MCF 10A (cell line): ENCODE data around the gene TTLL9. TPM values are rescaled to one million over a fixed set of nuclear protein-coding genes. Genes with fewer than 3 reads are reported as not detected.

Experiments
- BruUV-seq: library from RNA; stranded (reverse); fragments of 400-500 nt; replicated peaks from 2 replicates; lab custom pipeline; 2021; lab: Mats Ljungman, UMichigan
- CTCF ChIA-PET: fragments of 300-600 bp; sonication (Branson Sonifier 250); formaldehyde crosslinking; extraction: SDS; loops from one replicate; lab custom pipeline; 2021; ENCODE audit warnings: antibody characterized with exemption, inconsistent platforms; lab: Yijun Ruan, JAX
- POLR2A ChIA-PET: fragments of 300-600, 350-650 bp; sonication (Branson Sonifier 250); formaldehyde crosslinking; extraction: SDS; loops from one replicate; lab custom pipeline; 2020; ENCODE audit warnings: antibody characterized with exemption, inconsistent platforms; lab: Yijun Ruan, JAX
- DNase-seq: peaks from one replicate; pipeline ENCODE4 v3.0.0-alpha.2; 2018; ENCODE audit not compliant: unreplicated experiment
- H3K27ac Mint-ChIP-seq: one replicate; pipeline ENCODE4 v1.8.0; 2022; ENCODE audit warnings: mild to moderate bottlenecking, low read depth, mixed read lengths; ENCODE audit not compliant: unreplicated experiment
- H3K27me3 Mint-ChIP-seq: one replicate; pipeline ENCODE4 v1.8.0; 2022; ENCODE audit warnings: mixed read lengths; ENCODE audit not compliant: insufficient read depth, unreplicated experiment
- H3K36me3 Mint-ChIP-seq: one replicate; pipeline ENCODE4 v1.8.0; 2022; ENCODE audit warnings: mild to moderate bottlenecking, moderate library complexity, mixed read lengths; ENCODE audit not compliant: insufficient read depth, unreplicated experiment
- H3K4me1 Mint-ChIP-seq: one replicate; pipeline ENCODE4 v1.8.0; 2022; ENCODE audit warnings: mixed read lengths; ENCODE audit not compliant: insufficient read depth, unreplicated experiment
- H3K4me3 Mint-ChIP-seq: one replicate; pipeline ENCODE4 v1.8.0; 2022; ENCODE audit warnings: mild to moderate bottlenecking, moderate library complexity, mixed read lengths; ENCODE audit not compliant: unreplicated experiment
- H3K9me3 Mint-ChIP-seq: one replicate; pipeline ENCODE4 v1.8.0; 2022; ENCODE audit warnings: mixed read lengths; ENCODE audit not compliant: unreplicated experiment
- CTCF ChIP-seq: fragments of 200-600 bp; IDR thresholded peaks from one replicate; pipeline ENCODE4 v1.8.0; 2022; ENCODE audit warnings: antibody characterized with exemption, mild to moderate bottlenecking; ENCODE audit not compliant: unreplicated experiment
- intact Hi-C: fragments of 100-400 bp; cut with micrococcal nuclease; formaldehyde crosslinking; loops from 2 replicates; pipeline ENCODE4 v1.14.1; 2022
- total RNA-seq: library from RNA; stranded (reverse); gene quantifications from 2 replicates; pipeline ENCODE4 v1.2.3, GENCODE V29; 2022

The TTLL9 gene
- total RNA-seq, 1 experiment from 2014 or later: 0.19 TPM

- no TSS peak for BruUV-seq
- POLR2A ChIA-PET: no interaction called here
- intact Hi-C loops: no loop called here
- H3K27me3 Mint-ChIP-seq: peaks cover 52% of the 10 kb centered on the region
- CTCF ChIA-PET: interaction anchor here (0.5 to 3.5 kb wide), 5 partner anchors 11 to 999 kb away, joined by 3 to 24 read pairs (median 3); no protein-coding TSS in a partner anchor
- no peaks in the 10 kb centered on the region for H3K36me3 Mint-ChIP-seq
- no peak overlapping the region for H3K4me3 Mint-ChIP-seq
- peaks cover 6% of the 10 kb centered on the region for H3K4me1 Mint-ChIP-seq
- no peak for TF ChIP-seq CTCF
- DNase-seq: no peak
- no peaks in the 10 kb centered on the region for H3K9me3 Mint-ChIP-seq
- no peak overlapping the region for H3K27ac Mint-ChIP-seq
These were observed 53.2 kb downstream of the TTLL9 start for GRCh38 chr20:31923388-31924331.

GRCh38 chr20:31924561-31924960, 54.1 kb downstream of the TTLL9 start:
- BruUV-seq: no TSS peak
- H3K36me3 Mint-ChIP-seq: no peaks in the 10 kb centered on the region
- CTCF ChIA-PET: interaction anchor here (0.6 to 3.5 kb wide), 4 partner anchors 17 to 72 kb away, joined by 3 to 24 read pairs (median 4); no protein-coding TSS in a partner anchor
- H3K27me3 Mint-ChIP-seq: peaks cover 55% of the 10 kb centered on the region
- peaks cover 6% of the 10 kb centered on the region for H3K4me1 Mint-ChIP-seq
- H3K4me3 Mint-ChIP-seq: no peak overlapping the region
- intact Hi-C loops: no loop called here
- DNase-seq: no peak
- POLR2A ChIA-PET: no interaction called here
- TF ChIP-seq CTCF: no peak
- no peaks in the 10 kb centered on the region for H3K9me3 Mint-ChIP-seq
- no peak overlapping the region for H3K27ac Mint-ChIP-seq

GRCh38 chr20:31925631-31926030, 55.2 kb downstream of the TTLL9 start:
- intact Hi-C loops: no loop called here
- ChIA-PET CTCF (interaction anchor here (0.6 to 1.1 kb wide), 3 partner anchors 8 to 73 kb away, joined by 3 to 6 read pairs (median 4); no protein-coding TSS in a partner anchor), POLR2A (no interaction called here)
- no peak overlapping the region for H3K4me3 Mint-ChIP-seq
- no peaks in the 10 kb centered on the region for H3K9me3 Mint-ChIP-seq
- peaks cover 55% of the 10 kb centered on the region for H3K27me3 Mint-ChIP-seq
- H3K27ac Mint-ChIP-seq: no peak overlapping the region
- H3K4me1 Mint-ChIP-seq: peaks cover 6% of the 10 kb centered on the region
- BruUV-seq: no TSS peak
- TF ChIP-seq CTCF: no peak
- no peak for DNase-seq
- no peaks in the 10 kb centered on the region for H3K36me3 Mint-ChIP-seq

- no peak for TF ChIP-seq CTCF
- POLR2A ChIA-PET: no interaction called here
- BruUV-seq: no TSS peak
- DNase-seq: no peak
- Mint-ChIP-seq H3K9me3 (no peaks in the 10 kb centered on the region), H3K4me1 (peaks cover 6% of the 10 kb centered on the region), H3K36me3 (no peaks in the 10 kb centered on the region), H3K27ac (no peak overlapping the region), H3K4me3 (no peak overlapping the region), H3K27me3 (peaks cover 64% of the 10 kb centered on the region)
- CTCF ChIA-PET: interaction anchor here (1.1 kb wide), 1 partner anchor 74 kb away, joined by 6 read pairs; no protein-coding TSS in a partner anchor
- intact Hi-C loops: no loop called here
These were observed 56.1 kb downstream of the TTLL9 start for GRCh38 chr20:31926493-31926892.
